Activated CD4-positive, alpha-beta T cell treated with anti-CD3 and anti-CD28 coated beads, Interleukin-2, amount 50 U/mL, for 48 hours (primary cell): ENCODE measurements around the gene ZSWIM2.
"Not testable (repeated sequence)": the region's sequence is repeated elsewhere in the genome, so short reads cannot be mapped to it uniquely, and the experiment has no call there.

Source experiments
- DNase-seq, 2 experiments: peaks; one replicate each; pipeline ENCODE4 v3.0.0-alpha.2; 2020

Gene ZSWIM2

GRCh38 chr2:186835628-186836027 is 13.3 kb downstream of the ZSWIM2 start:
- no peak for DNase-seq

GRCh38 chr2:186827862-186828492 is 21.0 kb downstream of the ZSWIM2 start:
- DNase-seq = no peak

GRCh38 chr2:186827411-186827810 is 21.6 kb downstream of the ZSWIM2 start:
- no peak for DNase-seq

GRCh38 chr2:186822323-186822722 is 26.6 kb downstream of the ZSWIM2 start:
- no peak for DNase-seq

- no peak for DNase-seq
Observed at GRCh38 chr2:186820303-186820702, 28.7 kb downstream of the ZSWIM2 start.

- DNase-seq = not testable (repeated sequence)
Observed at GRCh38 chr2:186811760-186812159, 37.2 kb downstream of the ZSWIM2 start.

- no peak for DNase-seq
Observed at GRCh38 chr2:186806591-186806990, 42.4 kb downstream of the ZSWIM2 start.

GRCh38 chr2:186798604-186799003 is 50.4 kb downstream of the ZSWIM2 start:
- not testable (repeated sequence) for DNase-seq

- DNase-seq = no peak
Observed at GRCh38 chr2:186784930-186785329, 64.0 kb downstream of the ZSWIM2 start.

GRCh38 chr2:186783254-186783653 is 65.7 kb downstream of the ZSWIM2 start:
- no peak for DNase-seq

GRCh38 chr2:186780701-186781316 is 68.2 kb downstream of the ZSWIM2 start:
- DNase-seq = no peak
